H1 (cell line): ENCODE data around the gene RAD51B. TPM values are rescaled to one million over a fixed set of nuclear protein-coding genes. Genes with fewer than 3 reads are reported as not detected.

ENCODE experiments used
- EP300 ChIP-seq, 2 experiments: IDR thresholded peaks; 1 replicate in 1 of 2; 2 replicates in 1 of 2; pipeline ENCODE4 v1.6.1; 2011 to 2012; ENCODE audit warnings: low read depth in 2 of 2, low read length in 2 of 2, mild to moderate bottlenecking in 2 of 2, borderline replicate concordance in 1 of 2, inconsistent platforms in 1 of 2, moderate library complexity in 1 of 2
- FOSL1 ChIP-seq: IDR thresholded peaks from 2 replicates; pipeline ENCODE4 v1.6.1; 2011; ENCODE audit warnings: mild to moderate bottlenecking, low read depth, low read length, moderate library complexity; ENCODE audit not compliant: insufficient read depth
- GABPA ChIP-seq: IDR thresholded peaks from 2 replicates; pipeline ENCODE4 v1.6.1; 2011; ENCODE audit warnings: mild to moderate bottlenecking, low read length, moderate library complexity, borderline replicate concordance; ENCODE audit not compliant: insufficient read depth
- HDAC6 ChIP-seq: IDR thresholded peaks from one replicate; pipeline ENCODE4 v1.7.1; 2012; ENCODE audit warnings: low read depth, mild to moderate bottlenecking, inconsistent platforms, low read length, moderate library complexity
- RXRA ChIP-seq: IDR thresholded peaks from 2 replicates; pipeline ENCODE4 v1.6.1; 2011; ENCODE audit warnings: low read depth, mild to moderate bottlenecking, low read length, moderate library complexity; ENCODE audit not compliant: insufficient read depth
- SAP30 ChIP-seq: fragments of 300-600 bp; sonication (generic); IDR thresholded peaks from 2 replicates; pipeline ENCODE4 v1.7.1; 2012; ENCODE audit warnings: low read length, moderate library complexity, mild to moderate bottlenecking, inconsistent platforms; ENCODE audit not compliant: insufficient read depth, insufficient replicate concordance
- SIN3A ChIP-seq, 2 experiments: IDR thresholded peaks in 1 of 2; conservative IDR thresholded peaks in 1 of 2; 2 replicates each; pipeline ENCODE4 v1.6.1; 2011 to 2012; ENCODE audit warnings: low read length in 2 of 2, improper control_type of control experiment in 1 of 2, low read depth in 1 of 2, mild to moderate bottlenecking in 1 of 2
- SRF ChIP-seq: IDR thresholded peaks from 2 replicates; pipeline ENCODE4 v1.6.1; 2011; ENCODE audit warnings: mild to moderate bottlenecking, low read depth, low read length, moderate library complexity
- polyA plus RNA-seq, 7 experiments: library from polyadenylated mRNA; depleted of rRNA in 3 of 7; stranded (reverse) in 5 of 7; unstranded in 2 of 7; fragments of >200 nt in 5 of 7; fragments of 200-250 nt in 2 of 7; gene quantifications; 1 replicate in 5 of 7; 2 replicates in 1 of 7; 4 replicates in 1 of 7; pipeline versions ENCODE4 v1.2.1 to v1.2.3, GENCODE V29; 2011 to 2013; ENCODE audit warnings: missing spikeins in 2 of 7, mixed read lengths in 2 of 7
- total RNA-seq: library from RNA; stranded (reverse); fragmentation: NEBNext Ultra II Directional; extraction: Animal tissue kit (Norgen Biotek cat#: 25700); gene quantifications from 2 replicates; pipeline ENCODE4 v1.2.1, GENCODE V29; 2021

RAD51B gene
- total and polyA plus RNA-seq, 2 of the 8 experiments (the other 6 are each of a cell fraction or from before 2014, with no cell fraction given): 3.9 to 14.9 TPM

DNA sequence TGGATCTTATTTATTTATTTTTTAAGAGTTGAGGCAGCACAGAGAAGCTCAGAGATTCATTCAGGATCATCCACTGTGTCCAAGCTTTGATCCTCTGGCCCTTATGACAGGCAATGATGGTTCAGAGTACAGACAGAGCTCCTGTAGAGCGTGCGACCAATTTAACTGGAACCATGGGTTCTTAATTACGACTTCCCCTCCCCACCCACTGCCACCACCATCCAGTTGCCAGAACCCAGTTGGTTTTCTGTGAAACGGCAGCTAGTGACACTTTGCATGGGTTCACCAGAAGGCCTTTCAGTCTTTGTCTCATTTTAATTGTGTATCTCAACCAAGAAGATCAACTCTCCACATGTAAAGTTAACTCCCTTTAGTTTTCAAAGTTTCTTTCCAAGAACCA, 495.1 kb downstream of the RAD51B start (continued):
- TF ChIP-seq GABPA (no peak), SIN3A (conservative IDR thresholded peaks at IDR 0.05 in 1 of 2, IDR thresholded peaks at IDR 0.05 in 1 of 2; ENCODE audit: low read depth in 1 of 2, low read length in 2 of 2) (no peak), FOSL1 (no peak), RXRA (no peak), SAP30 (no peak), SRF (no peak), EP300 (IDR thresholded peaks at IDR 0.05; ENCODE audit: borderline replicate concordance in 1 of 2, low read depth in 2 of 2, low read length in 2 of 2) (no peak), HDAC6 (no peak)
